ENCODE data around the gene ABCA10.

ABCA10 gene

GRCh38 chr17:69142175-69142802 lies 86.3 kb downstream of the ABCA10 start:
- Histone ChIP-seq H3K4me2 (ENCODE audit: low read length) (no peak overlapping the region), H3K4me3 (ENCODE audit: low read depth, low read length, poor library complexity, severe bottlenecking) (no peak overlapping the region), H4K20me1 (ENCODE audit: insufficient read depth, low read length) (no peaks in the 10 kb centered on the region), H3K27ac (ENCODE audit: low read depth, low read length, poor library complexity, severe bottlenecking) (no peak overlapping the region), H3K36me3 (ENCODE audit: insufficient read depth, low read length) (no peaks in the 10 kb centered on the region), H3K9ac (ENCODE audit: low read length) (no peak overlapping the region), H3K9me3 (ENCODE audit: low read length) (no peaks in the 10 kb centered on the region), H3K9me2 (ENCODE audit: low read depth, low read length) (no peaks in the 10 kb centered on the region), H3K4me1 (ENCODE audit: insufficient read depth, low read length, severe bottlenecking) (no peaks in the 10 kb centered on the region), H3F3A (ENCODE audit: insufficient read depth, low read length) (no peaks in the 10 kb centered on the region), H3K79me2 (ENCODE audit: insufficient read depth, low read length) (no peaks in the 10 kb centered on the region), H2AFZ (ENCODE audit: low read length) (no peak overlapping the region), H3K27me3 (ENCODE audit: insufficient read depth, low read length) (no peaks in the 10 kb centered on the region)
- TF ChIP-seq CTCF (IDR thresholded peaks at IDR 0.05; ENCODE audit: low read length), result no peak
- no peak for TF ChIP-seq EZH2 (IDR thresholded peaks at IDR 0.05; ENCODE audit: borderline replicate concordance, low read length)

DNA sequence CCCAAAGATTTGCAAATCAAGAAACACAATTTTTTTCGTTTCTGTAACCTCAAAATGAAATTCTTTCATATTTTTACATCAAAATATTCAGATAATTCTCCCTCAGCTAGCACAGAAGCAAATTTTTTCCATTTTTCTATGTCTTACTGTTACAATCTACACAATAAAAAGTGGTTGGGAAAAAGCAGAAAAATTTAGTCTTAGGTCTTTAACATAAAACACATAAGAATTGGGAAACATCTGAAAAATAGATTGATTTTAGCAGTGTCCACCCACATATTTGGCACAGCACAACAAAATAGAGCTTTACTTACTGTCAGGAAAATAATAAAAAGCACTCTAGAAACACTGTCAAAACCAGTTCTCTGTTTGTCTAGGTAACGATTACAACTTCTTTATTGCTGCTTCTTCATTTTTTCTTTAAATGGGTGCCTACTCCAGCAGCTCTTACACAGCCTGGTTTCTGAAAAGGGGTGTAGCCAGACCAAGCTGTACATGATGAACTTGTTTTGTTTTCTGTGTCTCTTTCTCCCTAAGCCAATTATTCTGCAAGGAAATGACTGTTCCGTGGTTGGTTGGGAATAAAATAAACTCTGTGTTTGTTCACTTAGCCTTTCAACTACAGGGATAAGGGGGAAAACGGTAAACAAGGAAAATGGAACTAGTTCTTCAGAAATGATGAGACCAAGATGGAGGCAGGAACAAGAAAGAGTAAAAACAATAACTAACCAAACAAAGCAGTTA lies 87.0 kb downstream of the ABCA10 start, which contains the start of gene ABCA6:
Gene ABCA6 (minus strand): TSS at position 465 of the 744 bp plus-strand sequence. CDS start 1,192 bp downstream, outside the sequence.
- H3K36me3 ChIP-seq (ENCODE audit: insufficient read depth, low read length), result no peaks in the 10 kb centered on the region
- H3K4me3 ChIP-seq (ENCODE audit: low read depth, low read length, poor library complexity, severe bottlenecking), result no peak within 1 kb of the TSS
- H3K9me2 ChIP-seq (ENCODE audit: low read depth, low read length), result no peaks in the 10 kb centered on the region
- no peaks in the 10 kb centered on the region for H3K9me3 ChIP-seq (ENCODE audit: low read length)
- H4K20me1 ChIP-seq (ENCODE audit: insufficient read depth, low read length), result no peaks in the 10 kb centered on the region
- H3K79me2 ChIP-seq (ENCODE audit: insufficient read depth, low read length), result no peaks in the 10 kb centered on the region
- TF ChIP-seq EZH2 (IDR thresholded peaks at IDR 0.05; ENCODE audit: borderline replicate concordance, low read length) (no peak), CTCF (IDR thresholded peaks at IDR 0.05; ENCODE audit: low read length) (no peak)
- H3K9ac ChIP-seq (ENCODE audit: low read length), result no peak within 1 kb of the TSS
- H3K27ac ChIP-seq (ENCODE audit: low read depth, low read length, poor library complexity, severe bottlenecking), result no peak within 1 kb of the TSS
- no peak within 1 kb of the TSS for H2AFZ ChIP-seq (ENCODE audit: low read length)
- no peak within 1 kb of the TSS for H3K4me2 ChIP-seq (ENCODE audit: low read length)
- no peaks in the 10 kb centered on the region for H3K27me3 ChIP-seq (ENCODE audit: insufficient read depth, low read length)
- H3F3A ChIP-seq (ENCODE audit: insufficient read depth, low read length), result no peaks in the 10 kb centered on the region
- H3K4me1 ChIP-seq (ENCODE audit: insufficient read depth, low read length, severe bottlenecking), result no peaks in the 10 kb centered on the region

DNA sequence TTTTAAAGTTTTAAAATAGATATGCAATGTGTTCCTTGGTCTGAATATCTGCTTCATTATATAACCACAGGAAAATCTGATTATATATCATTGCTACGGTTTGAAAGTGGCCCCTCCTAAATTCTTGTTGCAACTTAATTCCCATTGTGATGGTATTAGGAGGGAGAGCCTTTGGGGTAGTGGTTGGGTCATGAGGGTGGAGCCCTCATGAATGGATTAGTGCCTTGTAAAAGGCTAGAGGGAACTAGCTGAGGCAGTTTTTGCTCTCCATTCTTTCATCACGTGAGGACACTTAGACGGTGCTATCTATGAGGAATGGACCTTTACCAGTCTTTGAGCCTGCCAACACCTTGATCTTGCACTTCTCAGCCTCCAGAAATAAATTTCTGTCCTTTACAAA lies 94.5 kb downstream of the ABCA10 start:
- TF ChIP-seq CTCF (IDR thresholded peaks at IDR 0.05; ENCODE audit: low read length), result no peak
- TF ChIP-seq EZH2 (IDR thresholded peaks at IDR 0.05; ENCODE audit: borderline replicate concordance, low read length), result no peak
- Histone ChIP-seq H3K9me3 (ENCODE audit: low read length) (no peaks in the 10 kb centered on the region), H3K4me1 (ENCODE audit: insufficient read depth, low read length, severe bottlenecking) (no peaks in the 10 kb centered on the region)

More for the DNA sequence above, 94.5 kb downstream of the ABCA10 start:
- Histone ChIP-seq H3K9me2 (ENCODE audit: low read depth, low read length) (no peaks in the 10 kb centered on the region), H3K36me3 (ENCODE audit: insufficient read depth, low read length) (no peaks in the 10 kb centered on the region), H3K27me3 (ENCODE audit: insufficient read depth, low read length) (no peaks in the 10 kb centered on the region), H4K20me1 (ENCODE audit: insufficient read depth, low read length) (no peaks in the 10 kb centered on the region), H2AFZ (ENCODE audit: low read length) (no peak overlapping the region), H3K4me3 (ENCODE audit: low read depth, low read length, poor library complexity, severe bottlenecking) (no peak overlapping the region), H3K27ac (ENCODE audit: low read depth, low read length, poor library complexity, severe bottlenecking) (no peak overlapping the region), H3K79me2 (ENCODE audit: insufficient read depth, low read length) (no peaks in the 10 kb centered on the region), H3F3A (ENCODE audit: insufficient read depth, low read length) (no peaks in the 10 kb centered on the region), H3K9ac (ENCODE audit: low read length) (no peak overlapping the region), H3K4me2 (ENCODE audit: low read length) (no peak overlapping the region)

All from OCI-LY1 (cell line).